Measurements from ENCODE around the gene ZNF430.
"Not testable (repeated sequence)": the region's sequence is repeated elsewhere in the genome, so short reads cannot be mapped to it uniquely, and the experiment has no call there.

ZNF430 gene

DNA sequence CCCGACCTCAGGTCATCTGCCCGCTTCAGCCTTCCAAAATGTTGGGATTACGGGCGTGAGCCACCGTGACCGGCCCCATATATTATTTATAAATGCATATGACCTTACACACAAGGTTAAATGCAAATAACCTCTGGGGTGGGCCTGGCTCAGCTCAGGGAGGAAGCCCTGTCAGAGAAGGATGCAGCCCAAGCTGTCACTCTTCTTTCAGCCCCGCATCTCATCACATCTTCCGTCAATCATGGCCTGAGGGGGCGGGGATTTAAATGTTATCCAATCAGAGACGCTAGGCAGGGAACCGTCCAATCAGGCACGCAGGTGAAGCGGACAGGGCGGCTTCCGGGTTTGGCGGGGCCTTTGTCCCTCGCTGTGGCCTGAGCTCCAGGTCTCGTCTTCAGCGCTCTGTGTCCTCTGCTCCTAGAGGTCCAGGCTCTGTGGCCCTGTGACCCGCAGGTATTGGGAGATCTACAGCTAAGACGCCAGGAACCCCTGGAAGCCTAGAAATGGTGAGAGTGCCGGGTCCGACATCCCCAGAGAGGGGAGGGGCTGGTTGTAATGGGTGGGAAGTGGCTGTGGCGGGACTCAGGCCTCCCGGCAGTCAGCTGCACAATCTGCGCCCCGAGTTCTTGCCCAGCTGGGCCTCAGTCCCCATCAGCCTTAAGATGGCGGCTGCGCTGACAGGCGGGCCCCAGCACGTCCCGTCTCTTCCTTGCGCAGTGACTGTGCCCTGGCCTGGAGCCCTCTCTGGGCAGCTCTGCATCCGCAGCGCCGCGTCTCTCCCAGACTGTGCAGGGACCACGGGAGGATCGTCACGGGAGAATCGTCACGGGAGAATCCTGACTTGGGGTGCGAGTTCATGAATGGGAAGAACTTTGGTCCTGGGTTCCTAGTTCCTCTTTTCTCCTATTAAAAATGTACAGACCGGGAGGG is at the start of gene ZNF430:
TSS of gene ZNF430 (plus strand) at position 360 of the 930 bp plus-strand sequence. CDS start at position 504, 144 bp downstream.
- TF ChIP-seq, protein P1, sequence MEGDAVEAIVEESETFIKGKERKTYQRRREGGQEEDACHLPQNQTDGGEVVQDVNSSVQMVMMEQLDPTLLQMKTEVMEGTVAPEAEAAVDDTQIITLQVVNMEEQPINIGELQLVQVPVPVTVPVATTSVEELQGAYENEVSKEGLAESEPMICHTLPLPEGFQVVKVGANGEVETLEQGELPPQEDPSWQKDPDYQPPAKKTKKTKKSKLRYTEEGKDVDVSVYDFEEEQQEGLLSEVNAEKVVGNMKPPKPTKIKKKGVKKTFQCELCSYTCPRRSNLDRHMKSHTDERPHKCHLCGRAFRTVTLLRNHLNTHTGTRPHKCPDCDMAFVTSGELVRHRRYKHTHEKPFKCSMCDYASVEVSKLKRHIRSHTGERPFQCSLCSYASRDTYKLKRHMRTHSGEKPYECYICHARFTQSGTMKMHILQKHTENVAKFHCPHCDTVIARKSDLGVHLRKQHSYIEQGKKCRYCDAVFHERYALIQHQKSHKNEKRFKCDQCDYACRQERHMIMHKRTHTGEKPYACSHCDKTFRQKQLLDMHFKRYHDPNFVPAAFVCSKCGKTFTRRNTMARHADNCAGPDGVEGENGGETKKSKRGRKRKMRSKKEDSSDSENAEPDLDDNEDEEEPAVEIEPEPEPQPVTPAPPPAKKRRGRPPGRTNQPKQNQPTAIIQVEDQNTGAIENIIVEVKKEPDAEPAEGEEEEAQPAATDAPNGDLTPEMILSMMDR (IDR thresholded peaks at IDR 0.05; ENCODE audit: low read depth, low read length, missing control alignments) = no peak
- H3K4me3 ChIP-seq (ENCODE audit: low read depth, low read length) = peak within 1 kb of the TSS; percentile 84
- in situ Hi-C loops (cut with HindIII; ENCODE audit: low sequenced_read_pairs) = no loop called here
- DNase-seq (ENCODE audit: low read depth) = peak; percentile 87

DNA sequence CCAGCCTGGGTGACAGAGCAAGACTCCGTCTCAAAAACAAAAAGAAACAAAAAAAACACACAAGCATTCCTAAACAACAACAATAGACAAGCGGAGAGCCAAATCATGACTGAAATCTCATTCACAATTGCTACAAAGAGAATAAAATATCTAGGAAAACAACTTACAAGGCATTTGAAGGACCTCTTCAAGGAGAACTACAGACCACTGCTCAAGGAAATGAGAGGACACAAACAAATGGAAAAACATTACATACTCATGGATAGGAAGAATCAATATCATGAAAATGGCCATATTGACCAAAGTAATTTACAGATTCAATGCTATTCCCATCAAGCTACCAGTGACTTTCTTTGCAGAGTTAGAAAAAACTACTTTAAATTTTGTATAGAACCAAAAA is 27.7 kb upstream of the ZNF430 start:
- H3K4me3 ChIP-seq (ENCODE audit: low read depth, low read length); DNase-seq (ENCODE audit: low read depth); in situ Hi-C loops (cut with HindIII; ENCODE audit: low sequenced_read_pairs): not testable (repeated sequence)

- peak; percentile 55 for DNase-seq (ENCODE audit: low read depth)
- H3K4me3 ChIP-seq (ENCODE audit: low read depth, low read length) = peak overlapping the region; percentile 41
- TF ChIP-seq, protein P1 (IDR thresholded peaks at IDR 0.05; ENCODE audit: low read depth, low read length, missing control alignments) = no peak
- in situ Hi-C loops (cut with HindIII; ENCODE audit: low sequenced_read_pairs) = no loop called here
These were observed 20.6 kb upstream of the ZNF430 start for GRCh38 chr19:20999731-21000352.

DNA sequence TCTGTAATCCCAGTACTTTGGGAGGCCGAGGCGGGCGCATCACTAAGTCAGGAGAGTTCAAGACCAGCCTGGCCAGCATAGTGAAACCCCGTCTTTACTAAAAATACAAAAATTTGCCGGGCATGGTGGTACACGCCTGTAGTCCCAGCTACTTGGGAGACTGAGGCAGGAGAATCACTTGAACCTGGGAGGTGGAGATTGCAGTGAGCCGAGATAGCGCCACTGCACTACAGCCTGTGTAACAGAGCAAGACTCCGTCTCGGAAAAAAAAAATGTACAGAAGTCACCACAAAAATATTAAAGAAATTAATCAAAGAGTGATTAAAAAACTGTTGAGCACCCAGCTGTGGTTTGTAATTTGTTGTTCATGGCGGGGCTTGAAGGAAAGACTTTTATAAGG is 781 bp downstream of the ZNF430 start:
- H3K4me3 ChIP-seq (ENCODE audit: low read depth, low read length) = peak overlapping the region; percentile 84
- in situ Hi-C loops (cut with HindIII; ENCODE audit: low sequenced_read_pairs); DNase-seq (ENCODE audit: low read depth): not testable (repeated sequence)

- no peak overlapping the region for H3K4me3 ChIP-seq (ENCODE audit: low read depth, low read length)
- TF ChIP-seq, protein P1 (IDR thresholded peaks at IDR 0.05; ENCODE audit: low read depth, low read length, missing control alignments) = no peak
- in situ Hi-C loops (cut with HindIII; ENCODE audit: low sequenced_read_pairs) = no loop called here
- DNase-seq (ENCODE audit: low read depth) = no peak
These were observed 2.5 kb downstream of the ZNF430 start for GRCh38 chr19:21022996-21023395.

DNA sequence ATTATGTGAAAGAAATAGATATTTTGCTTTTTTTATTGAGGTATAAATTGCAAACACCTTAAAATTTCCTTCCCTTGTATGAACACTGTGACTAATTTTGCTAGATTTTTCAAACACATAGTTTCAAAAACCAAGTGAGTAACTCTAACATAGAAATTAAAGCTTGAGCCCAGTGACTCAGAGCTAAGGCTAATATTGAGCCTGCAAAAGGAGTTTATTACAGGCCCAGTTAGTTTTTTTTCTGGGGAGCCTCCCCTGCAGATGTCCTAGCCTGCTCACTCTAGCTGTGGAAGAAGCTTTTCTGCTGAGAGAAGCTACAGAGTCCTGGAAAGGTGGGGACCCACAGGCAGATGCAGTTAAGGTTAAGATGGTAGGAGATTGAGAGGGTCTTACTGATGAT is 3.4 kb downstream of the ZNF430 start:
- H3K4me3 ChIP-seq (ENCODE audit: low read depth, low read length) = no peak overlapping the region
- TF ChIP-seq, protein P1 (IDR thresholded peaks at IDR 0.05; ENCODE audit: low read depth, low read length, missing control alignments) = no peak
- no peak for DNase-seq (ENCODE audit: low read depth)
- in situ Hi-C loops (cut with HindIII; ENCODE audit: low sequenced_read_pairs) = no loop called here

GRCh38 chr19:21028969-21029268 is 8.5 kb downstream of the ZNF430 start:
- TF ChIP-seq, protein P1 (IDR thresholded peaks at IDR 0.05; ENCODE audit: low read depth, low read length, missing control alignments) = no peak
- no peak overlapping the region for H3K4me3 ChIP-seq (ENCODE audit: low read depth, low read length)
- in situ Hi-C loops (cut with HindIII; ENCODE audit: low sequenced_read_pairs) = no loop called here

More at GRCh38 chr19:21028969-21029268, 8.5 kb downstream of the ZNF430 start:
- DNase-seq (ENCODE audit: low read depth) = no peak
